BJ (cell line): Measurements from ENCODE around the gene PLCD4. TPM values are rescaled to one million over a fixed set of nuclear protein-coding genes. Genes with fewer than 3 reads are reported as not detected.

Experiments used
- CTCF ChIA-PET: fragments of 350-600 bp; formaldehyde crosslinking; extraction: SDS; loops from one replicate; lab custom pipeline; 2021; ENCODE audit warnings: antibody characterized with exemption, inconsistent platforms; lab: Yijun Ruan, JAX
- POLR2A ChIA-PET: fragments of 300-600 bp; sonication (Branson Sonifier 250); formaldehyde crosslinking; extraction: SDS; loops from one replicate; lab custom pipeline; 2021; ENCODE audit warnings: antibody characterized with exemption; lab: Charles Lee
- DNase-seq: peaks from one replicate; pipeline ENCODE4 v3.0.0-alpha.2; 2011; ENCODE audit warnings: low read depth
- H3K27me3 ChIP-seq: 2 replicates; pipeline ENCODE4 v1.6.0; 2011; ENCODE audit warnings: low read length; ENCODE audit not compliant: control insufficient read depth, insufficient read depth
- H3K36me3 ChIP-seq: 2 replicates; pipeline ENCODE4 v1.5.1; 2011; ENCODE audit warnings: low read length; ENCODE audit not compliant: control insufficient read depth, insufficient read depth
- H3K4me3 ChIP-seq: 2 replicates; pipeline ENCODE4 v1.5.1; 2011; ENCODE audit warnings: low read depth, mild to moderate bottlenecking, control low read depth, low read length
- polyA plus RNA-seq: library from polyadenylated mRNA; depleted of rRNA; stranded (reverse); fragments of >200 nt; gene quantifications from 2 replicates; pipeline ENCODE4 v1.2.3, GENCODE V29; 2011
- TF ChIP-seq, protein P1 (sequence below): IDR thresholded peaks from 2 replicates; pipeline ENCODE4 v1.5.1; 2011; ENCODE audit warnings: low read depth, mild to moderate bottlenecking, control low read depth, inconsistent platforms, low read length, moderate library complexity; ENCODE audit not compliant: insufficient read depth

PLCD4 gene
- polyA plus RNA-seq, 1 experiment: 1.1 TPM

DNA sequence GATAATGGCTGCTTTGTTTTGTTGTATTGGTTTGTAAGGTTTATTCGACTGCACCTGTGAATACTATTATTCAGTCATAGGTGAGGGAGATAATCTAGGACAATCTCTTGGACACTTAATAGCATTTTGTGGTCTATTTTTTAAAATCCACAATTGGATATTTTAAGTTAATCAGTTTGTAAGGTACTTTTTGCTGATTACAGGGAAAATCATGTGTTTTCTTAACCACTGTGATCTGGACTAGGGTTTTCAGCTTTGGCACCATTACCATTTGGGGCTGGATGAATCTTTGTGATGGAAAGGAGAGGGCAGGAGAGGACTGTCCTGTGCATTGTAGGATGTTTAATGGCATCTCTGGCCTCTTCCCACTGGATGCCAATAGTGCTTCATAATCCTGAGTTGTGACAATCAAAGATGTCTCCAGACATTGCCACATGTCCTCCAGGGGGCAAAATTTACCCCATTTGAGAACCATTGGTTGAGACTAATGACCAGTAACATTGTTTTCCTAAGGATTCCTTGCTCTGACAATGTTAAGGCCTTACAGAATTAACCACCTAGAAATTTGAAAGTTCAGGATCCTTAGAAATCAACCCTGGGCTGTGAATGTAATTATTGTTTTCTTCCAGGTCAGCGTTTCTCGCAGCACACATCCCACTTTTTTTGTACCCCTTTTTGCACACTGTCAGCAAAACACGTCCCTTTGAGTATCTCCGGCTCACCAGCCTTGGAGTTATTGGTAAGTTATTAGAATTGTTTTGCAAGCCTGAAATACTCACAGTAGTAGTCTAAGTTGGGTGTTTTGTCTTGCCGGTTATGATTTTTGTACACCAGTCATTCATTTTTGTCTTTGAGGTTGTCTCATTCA is 23.5 kb upstream of the PLCD4 start:
- H3K36me3 ChIP-seq: peaks cover 4% of the 10 kb centered on the region
- POLR2A ChIA-PET: no interaction called here
- CTCF ChIA-PET: no interaction called here
- H3K4me3 ChIP-seq: no peak overlapping the region
- no peak for DNase-seq
- TF ChIP-seq, protein P1, sequence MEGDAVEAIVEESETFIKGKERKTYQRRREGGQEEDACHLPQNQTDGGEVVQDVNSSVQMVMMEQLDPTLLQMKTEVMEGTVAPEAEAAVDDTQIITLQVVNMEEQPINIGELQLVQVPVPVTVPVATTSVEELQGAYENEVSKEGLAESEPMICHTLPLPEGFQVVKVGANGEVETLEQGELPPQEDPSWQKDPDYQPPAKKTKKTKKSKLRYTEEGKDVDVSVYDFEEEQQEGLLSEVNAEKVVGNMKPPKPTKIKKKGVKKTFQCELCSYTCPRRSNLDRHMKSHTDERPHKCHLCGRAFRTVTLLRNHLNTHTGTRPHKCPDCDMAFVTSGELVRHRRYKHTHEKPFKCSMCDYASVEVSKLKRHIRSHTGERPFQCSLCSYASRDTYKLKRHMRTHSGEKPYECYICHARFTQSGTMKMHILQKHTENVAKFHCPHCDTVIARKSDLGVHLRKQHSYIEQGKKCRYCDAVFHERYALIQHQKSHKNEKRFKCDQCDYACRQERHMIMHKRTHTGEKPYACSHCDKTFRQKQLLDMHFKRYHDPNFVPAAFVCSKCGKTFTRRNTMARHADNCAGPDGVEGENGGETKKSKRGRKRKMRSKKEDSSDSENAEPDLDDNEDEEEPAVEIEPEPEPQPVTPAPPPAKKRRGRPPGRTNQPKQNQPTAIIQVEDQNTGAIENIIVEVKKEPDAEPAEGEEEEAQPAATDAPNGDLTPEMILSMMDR: no peak
- H3K27me3 ChIP-seq: no peaks in the 10 kb centered on the region

- TF ChIP-seq, protein P1: no peak
- no peaks in the 10 kb centered on the region for H3K27me3 ChIP-seq
- no peak for DNase-seq
- H3K4me3 ChIP-seq: no peak overlapping the region
- CTCF ChIA-PET: interaction anchor here (0.6 kb wide), 1 partner anchor 8 kb away, joined by 5 read pairs; no protein-coding TSS in a partner anchor
- POLR2A ChIA-PET: no interaction called here
- H3K36me3 ChIP-seq: peaks cover 4% of the 10 kb centered on the region
Measured at GRCh38 chr2:218585541-218585940, 22.2 kb upstream of the PLCD4 start.

DNA sequence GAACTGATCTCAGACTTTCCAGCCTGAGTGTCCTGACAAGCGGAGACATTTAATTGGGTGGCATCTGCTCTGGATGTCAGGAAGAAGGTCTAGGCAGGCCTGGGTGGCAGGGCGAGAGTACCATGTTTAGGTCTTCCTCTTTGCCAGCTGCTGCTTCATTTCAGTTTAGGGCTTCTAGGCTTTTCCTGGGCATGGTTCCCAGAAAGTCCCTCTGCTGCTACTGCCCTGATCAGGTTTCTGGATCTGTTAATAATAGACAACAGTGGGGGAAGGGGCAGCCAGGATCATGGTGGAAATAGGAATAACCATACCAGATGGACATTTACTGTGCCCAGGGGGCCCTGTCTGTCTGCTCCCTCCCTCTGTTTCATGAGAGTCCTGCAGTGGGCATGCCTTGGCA is 2.3 kb upstream of the PLCD4 start:
- no peaks in the 10 kb centered on the region for H3K27me3 ChIP-seq
- H3K4me3 ChIP-seq: no peak overlapping the region
- no peak for DNase-seq
- POLR2A ChIA-PET: no interaction called here
- H3K36me3 ChIP-seq: no peaks in the 10 kb centered on the region
- TF ChIP-seq, protein P1: no peak
- CTCF ChIA-PET: interaction anchor here (0.6 kb wide), 1 partner anchor 106 kb away, joined by 3 read pairs; the partner anchor contains the start of gene TTLL4

DNA sequence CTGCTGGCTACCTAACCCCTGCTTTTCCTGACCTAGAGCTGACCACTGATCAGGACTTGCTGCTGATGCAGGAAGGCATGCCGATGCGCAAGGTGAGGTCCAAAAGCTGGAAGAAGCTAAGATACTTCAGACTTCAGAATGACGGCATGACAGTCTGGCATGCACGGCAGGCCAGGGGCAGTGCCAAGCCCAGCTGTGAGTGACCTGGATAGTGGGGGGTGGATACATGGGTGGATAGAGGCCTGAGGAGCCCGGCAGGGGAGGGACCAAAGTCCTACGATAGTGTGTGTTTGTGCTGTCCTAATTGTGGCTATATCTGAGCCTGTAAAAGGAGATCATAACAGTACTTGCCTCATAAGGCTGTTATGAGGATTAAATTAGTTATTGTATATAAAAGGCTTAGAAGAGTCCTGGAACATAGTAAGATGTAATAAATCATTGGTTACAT is 8.2 kb downstream of the PLCD4 start:
- Histone ChIP-seq H3K4me3 (no peak overlapping the region), H3K27me3 (no peaks in the 10 kb centered on the region), H3K36me3 (no peaks in the 10 kb centered on the region)
- DNase-seq: no peak
- TF ChIP-seq, protein P1: no peak
- ChIA-PET POLR2A (no interaction called here), CTCF (interaction anchor here (0.7 to 1.8 kb wide), 4 partner anchors 8 to 33 kb away, joined by 3 to 4 read pairs (median 3); partner anchors contain the start of gene PLCD4)

GRCh38 chr2:218618102-218618860 is 10.6 kb downstream of the PLCD4 start:
- TF ChIP-seq, protein P1: no peak
- DNase-seq: no peak
- Histone ChIP-seq H3K36me3 (no peaks in the 10 kb centered on the region), H3K4me3 (no peak overlapping the region), H3K27me3 (no peaks in the 10 kb centered on the region)
- POLR2A ChIA-PET: no interaction called here
- CTCF ChIA-PET: interaction anchor here (0.7 to 1.4 kb wide), 2 partner anchors 10 to 18 kb away, joined by 3 to 4 read pairs; no protein-coding TSS in a partner anchor
